MM.1S (cell line): ENCODE measurements around the gene IL17REL.

Source experiments
- EZH2 ChIP-seq: fragments of 300-600 bp; sonication (generic); optimal IDR thresholded peaks from 2 replicates; pipeline ENCODE3; 2017; ENCODE audit warnings: low read depth, mild to moderate bottlenecking, antibody characterized with exemption, low read length, mixed read lengths
- TF ChIP-seq, protein P1 (sequence below): fragments of 300-600 bp; sonication (generic); IDR thresholded peaks from 2 replicates; pipeline ENCODE4 v1.5.1; 2016; ENCODE audit warnings: antibody characterized with exemption, low read length, mixed read lengths

DNA sequence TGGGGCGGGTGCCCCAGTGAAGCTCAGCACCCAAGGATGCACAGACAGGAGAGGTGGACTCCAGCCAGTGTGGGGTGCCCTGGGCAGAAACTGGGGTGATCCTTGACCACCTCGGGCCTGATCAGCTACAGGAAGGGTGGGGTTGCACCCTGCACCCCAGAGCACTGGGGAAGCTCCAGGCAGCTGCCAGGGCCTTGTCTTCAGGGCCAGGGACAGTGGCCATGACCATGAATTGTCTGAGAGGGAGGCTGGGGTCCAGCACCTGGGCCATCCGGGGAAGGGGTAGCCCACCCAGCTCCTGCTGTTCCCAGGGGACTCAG is 17.6 kb downstream of the IL17REL start:
- TF ChIP-seq EZH2, result no peak
- TF ChIP-seq, protein P1, sequence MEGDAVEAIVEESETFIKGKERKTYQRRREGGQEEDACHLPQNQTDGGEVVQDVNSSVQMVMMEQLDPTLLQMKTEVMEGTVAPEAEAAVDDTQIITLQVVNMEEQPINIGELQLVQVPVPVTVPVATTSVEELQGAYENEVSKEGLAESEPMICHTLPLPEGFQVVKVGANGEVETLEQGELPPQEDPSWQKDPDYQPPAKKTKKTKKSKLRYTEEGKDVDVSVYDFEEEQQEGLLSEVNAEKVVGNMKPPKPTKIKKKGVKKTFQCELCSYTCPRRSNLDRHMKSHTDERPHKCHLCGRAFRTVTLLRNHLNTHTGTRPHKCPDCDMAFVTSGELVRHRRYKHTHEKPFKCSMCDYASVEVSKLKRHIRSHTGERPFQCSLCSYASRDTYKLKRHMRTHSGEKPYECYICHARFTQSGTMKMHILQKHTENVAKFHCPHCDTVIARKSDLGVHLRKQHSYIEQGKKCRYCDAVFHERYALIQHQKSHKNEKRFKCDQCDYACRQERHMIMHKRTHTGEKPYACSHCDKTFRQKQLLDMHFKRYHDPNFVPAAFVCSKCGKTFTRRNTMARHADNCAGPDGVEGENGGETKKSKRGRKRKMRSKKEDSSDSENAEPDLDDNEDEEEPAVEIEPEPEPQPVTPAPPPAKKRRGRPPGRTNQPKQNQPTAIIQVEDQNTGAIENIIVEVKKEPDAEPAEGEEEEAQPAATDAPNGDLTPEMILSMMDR, result no peak
